Vagina (tissue), 2 donors: ENCODE results near the gene RBP7.

ENCODE experiments used
- CTCF ChIP-seq, 3 experiments: fragments of 450-650 bp in 2 of 3; fragments of 200-600 bp in 1 of 3; sonication (generic) in 1 of 3; IDR thresholded peaks; one replicate each; pipeline ENCODE4 v1.5.1; 2017 to 2019; ENCODE audit warnings: antibody characterized with exemption in 3 of 3, mild to moderate bottlenecking in 2 of 3, moderate library complexity in 2 of 3
- POLR2A ChIP-seq, 2 donors: fragments of 450-650 bp; IDR thresholded peaks; one replicate each; pipeline ENCODE4 v1.6.1; 2017; ENCODE audit warnings: antibody characterized with exemption in 2 of 2, mild to moderate bottlenecking in 2 of 2, moderate library complexity in 2 of 2

- TF ChIP-seq CTCF (IDR thresholded peaks at IDR 0.05) (no peak), POLR2A (IDR thresholded peaks at IDR 0.05) (no peak)
Measured at GRCh38 chr1:9985001-9985400, 12.0 kb upstream of the RBP7 start.
